MM.1S (cell line): ENCODE data around the gene TMEM253.

Experiments used
- DNase-seq: peaks from one replicate; pipeline ENCODE4 v3.0.0-alpha.2; 2015
- H2AFZ ChIP-seq: fragments of 300-600 bp; sonication (generic); 2 replicates; pipeline ENCODE4 v1.6.0; 2016; ENCODE audit warnings: antibody characterized with exemption, low read length
- H3F3A ChIP-seq: fragments of 300-600 bp; sonication (generic); 2 replicates; pipeline ENCODE4 v1.6.1; 2016; ENCODE audit warnings: mild to moderate bottlenecking, antibody characterized with exemption, low read length, moderate library complexity, mixed read lengths; ENCODE audit not compliant: insufficient read depth
- H3K27ac ChIP-seq: fragments of 300-600 bp; sonication (generic); 2 replicates; pipeline ENCODE4 v1.5.1; 2016; ENCODE audit warnings: mild to moderate bottlenecking, low read length
- H3K27me3 ChIP-seq: fragments of 300-600 bp; sonication (generic); replicated peaks from 2 replicates; pipeline ENCODE4 v1.6.0; 2016; ENCODE audit warnings: low read length; ENCODE audit not compliant: insufficient read depth
- H3K36me3 ChIP-seq: fragments of 300-600 bp; sonication (generic); replicated peaks from 2 replicates; pipeline ENCODE4 v1.6.1; 2016; ENCODE audit warnings: mild to moderate bottlenecking, low read length, mixed read lengths; ENCODE audit not compliant: insufficient read depth
- H3K4me1 ChIP-seq: fragments of 300-600 bp; sonication (generic); 2 replicates; pipeline ENCODE4 v1.6.1; 2016; ENCODE audit warnings: low read length, mixed read lengths
- H3K4me2 ChIP-seq: fragments of 300-600 bp; sonication (generic); 2 replicates; pipeline ENCODE4 v1.6.0; 2016; ENCODE audit warnings: low read depth, low read length
- H3K4me3 ChIP-seq: fragments of 300-600 bp; sonication (generic); 2 replicates; pipeline ENCODE4 v1.5.1; 2016; ENCODE audit warnings: low read length, mixed read lengths
- H3K79me2 ChIP-seq: fragments of 300-600 bp; sonication (generic); 2 replicates; pipeline ENCODE4 v1.6.1; 2016; ENCODE audit warnings: mixed run types, low read length, mixed read lengths
- H3K9ac ChIP-seq: fragments of 300-600 bp; sonication (generic); 2 replicates; pipeline ENCODE4 v1.6.1; 2016; ENCODE audit warnings: low read length, mixed read lengths
- H3K9me2 ChIP-seq: fragments of 300-600 bp; sonication (generic); replicated peaks from 2 replicates; pipeline ENCODE4 v1.6.1; 2016; ENCODE audit warnings: mild to moderate bottlenecking, low read length, mixed read lengths; ENCODE audit not compliant: insufficient read depth
- H3K9me3 ChIP-seq: fragments of 300-600 bp; sonication (generic); replicated peaks from 2 replicates; pipeline ENCODE4 v1.6.1; 2016; ENCODE audit warnings: mild to moderate bottlenecking, low read length, mixed read lengths; ENCODE audit not compliant: insufficient read depth
- H4K20me1 ChIP-seq: fragments of 300-600 bp; sonication (generic); 2 replicates; pipeline ENCODE4 v1.6.1; 2016; ENCODE audit warnings: mild to moderate bottlenecking, low read length, moderate library complexity, mixed read lengths; ENCODE audit not compliant: insufficient read depth
- CTCF ChIP-seq: fragments of 300-600 bp; sonication (generic); IDR thresholded peaks from 2 replicates; pipeline ENCODE4 v1.5.1; 2016; ENCODE audit warnings: antibody characterized with exemption, low read length, mixed read lengths
- EZH2 ChIP-seq: fragments of 300-600 bp; sonication (generic); optimal IDR thresholded peaks from 2 replicates; pipeline ENCODE3; 2017; ENCODE audit warnings: low read depth, mild to moderate bottlenecking, antibody characterized with exemption, low read length, mixed read lengths
- EZH2phosphoT487 ChIP-seq: fragments of 300-600 bp; sonication (generic); IDR thresholded peaks from 2 replicates; pipeline ENCODE4 v1.6.1; 2018; ENCODE audit warnings: antibody characterized with exemption, low read length

The TMEM253 gene

GRCh38 chr14:21096438-21096837 lies 4.4 kb upstream of the TMEM253 start:
- H4K20me1 ChIP-seq = no peaks in the 10 kb centered on the region
- H3K4me2 ChIP-seq = no peak overlapping the region
- no peaks in the 10 kb centered on the region for H3K36me3 ChIP-seq
- no peak for TF ChIP-seq EZH2
- no peak for TF ChIP-seq EZH2phosphoT487
- no peak for TF ChIP-seq CTCF
- no peak overlapping the region for H3K9ac ChIP-seq
- no peak overlapping the region for H3K27ac ChIP-seq
- DNase-seq = no peak
- no peaks in the 10 kb centered on the region for H3K9me3 ChIP-seq
- H3K27me3 ChIP-seq = no peaks in the 10 kb centered on the region
- H3K4me1 ChIP-seq = peaks cover 7% of the 10 kb centered on the region; the same call in 1 of the 2 replicates
- no peak overlapping the region for H3K4me3 ChIP-seq
- no peak overlapping the region for H2AFZ ChIP-seq
- H3K9me2 ChIP-seq = no peaks in the 10 kb centered on the region
- H3K79me2 ChIP-seq = no peaks in the 10 kb centered on the region
- no peaks in the 10 kb centered on the region for H3F3A ChIP-seq

- no peak overlapping the region for H3K27ac ChIP-seq
- no peak overlapping the region for H3K9ac ChIP-seq
- no peak overlapping the region for H3K4me2 ChIP-seq
- TF ChIP-seq EZH2 (no peak), EZH2phosphoT487 (no peak), CTCF (no peak)
- no peak overlapping the region for H3K4me3 ChIP-seq
- H3K9me2 ChIP-seq = no peaks in the 10 kb centered on the region
- DNase-seq = no peak
- no peaks in the 10 kb centered on the region for H3K79me2 ChIP-seq
- no peaks in the 10 kb centered on the region for H3F3A ChIP-seq
- peaks cover 7% of the 10 kb centered on the region; the same call in 1 of the 2 replicates for H3K4me1 ChIP-seq
- H4K20me1 ChIP-seq = no peaks in the 10 kb centered on the region
- H3K36me3 ChIP-seq = no peaks in the 10 kb centered on the region
- H2AFZ ChIP-seq = no peak overlapping the region
- H3K9me3 ChIP-seq = no peaks in the 10 kb centered on the region
- H3K27me3 ChIP-seq = no peaks in the 10 kb centered on the region
Observed at GRCh38 chr14:21096978-21097635, 3.8 kb upstream of the TMEM253 start.

GRCh38 chr14:21097636-21098075 lies 3.2 kb upstream of the TMEM253 start:
- Histone ChIP-seq H2AFZ (no peak overlapping the region), H3K4me3 (no peak overlapping the region), H3K4me1 (peaks cover 9% of the 10 kb centered on the region; the same call in 1 of the 2 replicates)

More at GRCh38 chr14:21097636-21098075, 3.2 kb upstream of the TMEM253 start:
- no peaks in the 10 kb centered on the region for H3K9me3 ChIP-seq
- no peak overlapping the region for H3K4me2 ChIP-seq
- H3K36me3 ChIP-seq = no peaks in the 10 kb centered on the region
- H3K9ac ChIP-seq = no peak overlapping the region
- H3F3A ChIP-seq = no peaks in the 10 kb centered on the region
- no peaks in the 10 kb centered on the region for H4K20me1 ChIP-seq
- H3K9me2 ChIP-seq = no peaks in the 10 kb centered on the region
- H3K79me2 ChIP-seq = no peaks in the 10 kb centered on the region
- no peak for TF ChIP-seq CTCF
- no peak for TF ChIP-seq EZH2
- TF ChIP-seq EZH2phosphoT487 = no peak
- DNase-seq = no peak
- H3K27ac ChIP-seq = no peak overlapping the region
- H3K27me3 ChIP-seq = no peaks in the 10 kb centered on the region
